DMS153 treated with DMSO at 0.1 percent for 48 hours (cell line): Measurements from ENCODE around the gene GALNTL6.
"Not testable (repeated sequence)": the region's sequence is repeated elsewhere in the genome, so short reads cannot be mapped to it uniquely, and the experiment has no call there.

Experiments used
- DNase-seq: peaks from one replicate; lab custom pipeline; 2025; ENCODE audit not compliant: unreplicated experiment; lab: John Stamatoyannopoulos, UW

Gene GALNTL6

GRCh38 chr4:172791841-172792240, 978.6 kb downstream of the GALNTL6 start:
- DNase-seq: no peak

DNA sequence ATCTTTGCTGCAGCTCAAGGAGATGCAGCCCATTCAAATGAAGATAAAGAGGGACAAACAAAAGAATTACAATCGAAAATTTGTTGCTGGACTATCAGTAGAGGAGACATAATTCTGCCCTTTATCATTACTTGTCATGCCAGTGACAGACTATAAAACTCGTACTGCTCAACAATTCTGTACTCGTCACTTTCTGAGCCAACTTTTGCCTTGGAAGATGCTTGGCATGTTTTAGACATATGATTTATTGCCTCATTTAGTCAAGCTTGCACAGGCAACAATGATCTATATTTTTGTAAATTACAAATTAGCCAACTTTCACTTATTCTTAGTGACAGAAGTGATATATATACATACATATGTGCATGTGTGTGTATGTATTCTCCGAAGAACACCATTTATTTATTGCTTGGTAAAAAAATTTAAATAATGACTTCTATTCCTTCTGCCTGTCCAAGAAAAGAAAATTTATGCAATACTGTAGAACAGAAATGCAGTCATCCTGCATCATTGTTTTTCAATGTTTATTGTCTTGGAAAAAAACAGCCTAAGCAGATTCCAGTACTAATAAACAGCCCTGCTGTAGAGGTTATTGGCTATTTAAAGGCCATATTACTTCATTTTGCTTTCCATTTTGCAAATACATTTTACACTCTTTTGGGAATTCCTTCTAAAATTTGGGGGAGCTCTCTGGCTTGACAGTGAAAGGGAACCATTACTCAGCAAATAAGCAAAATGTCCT, 980.5 kb downstream of the GALNTL6 start:
- no peak for DNase-seq

DNA sequence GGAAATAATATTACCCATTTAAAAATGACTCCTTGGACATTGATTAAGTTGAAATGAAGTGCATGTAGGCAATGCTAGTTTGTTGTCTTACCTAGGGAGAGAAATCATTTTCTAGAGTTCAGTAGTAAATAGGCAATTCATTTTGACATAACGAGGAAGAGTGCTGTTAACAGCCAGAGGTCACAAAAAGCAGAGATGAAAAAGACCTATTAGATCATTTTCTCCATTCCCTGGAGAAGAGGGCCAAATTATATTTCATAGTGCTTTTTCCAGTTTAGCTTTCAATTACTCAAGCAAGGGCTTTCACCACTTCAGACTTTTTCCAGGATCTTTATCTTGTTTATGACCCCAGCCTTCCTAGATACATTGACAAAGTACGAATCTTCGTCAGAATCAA, 981.1 kb downstream of the GALNTL6 start:
- no peak for DNase-seq

GRCh38 chr4:172797281-172797680, 984.1 kb downstream of the GALNTL6 start:
- not testable (repeated sequence) for DNase-seq

DNA sequence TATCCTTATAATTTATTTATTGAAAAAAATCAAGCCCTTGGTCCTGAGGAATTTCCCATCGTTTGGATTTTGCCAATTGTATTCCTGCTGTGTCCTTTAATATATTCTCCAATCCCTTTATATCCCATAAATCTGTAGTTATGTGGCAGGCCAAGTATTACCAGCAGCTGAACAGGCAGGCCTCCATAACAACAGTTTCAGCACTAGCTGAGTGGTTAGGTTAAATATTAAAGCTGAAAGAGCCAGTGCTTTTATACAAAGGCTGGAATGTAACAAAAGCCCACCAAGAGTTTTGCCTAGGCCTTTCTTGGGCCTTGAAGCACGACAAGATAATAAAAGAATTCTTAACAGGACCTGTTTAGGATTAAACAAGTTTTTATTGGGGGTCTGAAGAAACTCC, 988.8 kb downstream of the GALNTL6 start:
- no peak for DNase-seq

DNA sequence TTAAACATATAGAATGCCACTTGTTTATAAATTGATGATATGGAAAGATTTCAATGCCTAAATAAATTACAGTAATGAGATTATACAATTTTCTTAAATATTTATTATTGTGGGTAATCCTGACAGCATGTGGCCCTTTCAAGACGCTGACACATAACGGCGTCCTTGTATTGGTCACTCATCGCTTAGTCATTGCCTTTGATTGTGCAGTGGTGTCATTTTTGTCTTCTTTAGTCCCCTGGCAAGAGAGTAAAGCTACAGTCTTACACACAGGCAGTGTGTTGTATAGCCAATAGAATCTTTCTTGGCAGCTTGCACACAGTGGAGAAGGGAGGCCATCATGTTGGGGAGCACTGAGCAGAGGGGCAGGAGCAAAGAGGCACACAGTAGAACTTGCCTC, 993.6 kb downstream of the GALNTL6 start:
- no peak for DNase-seq

GRCh38 chr4:172808196-172808595, 995.0 kb downstream of the GALNTL6 start:
- DNase-seq: no peak

GRCh38 chr4:172809319-172809718, 996.1 kb downstream of the GALNTL6 start:
- DNase-seq: no peak

GRCh38 chr4:172813359-172813923, 1000.2 kb downstream of the GALNTL6 start:
- no peak for DNase-seq

DNA sequence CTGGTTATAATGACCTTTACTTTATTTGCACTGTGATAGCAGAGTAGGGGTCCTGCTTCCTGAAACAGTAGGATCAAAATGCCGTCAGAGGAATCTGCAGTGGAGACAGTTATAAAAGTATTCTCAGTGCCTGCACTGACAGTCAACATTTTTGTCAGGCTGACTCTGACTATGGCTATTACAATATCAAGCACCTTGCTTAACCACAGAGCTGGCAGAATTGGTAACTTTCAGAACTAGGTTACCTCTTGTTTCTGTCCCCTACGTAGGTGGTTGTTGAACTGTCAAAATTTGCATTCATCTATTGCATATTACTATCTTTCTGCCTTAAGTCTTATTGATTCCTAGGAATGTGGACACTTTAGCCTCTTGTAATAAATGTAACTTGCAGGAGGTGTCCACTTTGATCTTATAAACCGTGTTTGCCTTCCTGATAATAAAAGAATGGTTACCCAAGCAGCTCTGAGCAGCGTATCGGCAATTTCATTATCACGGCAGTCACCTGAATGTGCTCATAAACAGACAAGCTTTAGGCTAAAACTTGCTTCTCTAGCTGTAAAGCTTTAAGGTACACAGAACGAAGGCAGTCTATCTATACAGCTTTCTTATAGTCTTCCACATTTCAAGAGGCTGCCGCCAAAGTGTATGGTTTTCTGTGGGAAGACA, 1002.4 kb downstream of the GALNTL6 start:
- DNase-seq: no peak

- DNase-seq: no peak
Measured at GRCh38 chr4:172818901-172819300, 1005.7 kb downstream of the GALNTL6 start.

- no peak for DNase-seq
Measured at GRCh38 chr4:172819353-172819752, 1006.1 kb downstream of the GALNTL6 start.

GRCh38 chr4:172822331-172822730, 1009.1 kb downstream of the GALNTL6 start:
- DNase-seq: no peak

- no peak for DNase-seq
Measured at GRCh38 chr4:172826346-172826745, 1013.1 kb downstream of the GALNTL6 start.

DNA sequence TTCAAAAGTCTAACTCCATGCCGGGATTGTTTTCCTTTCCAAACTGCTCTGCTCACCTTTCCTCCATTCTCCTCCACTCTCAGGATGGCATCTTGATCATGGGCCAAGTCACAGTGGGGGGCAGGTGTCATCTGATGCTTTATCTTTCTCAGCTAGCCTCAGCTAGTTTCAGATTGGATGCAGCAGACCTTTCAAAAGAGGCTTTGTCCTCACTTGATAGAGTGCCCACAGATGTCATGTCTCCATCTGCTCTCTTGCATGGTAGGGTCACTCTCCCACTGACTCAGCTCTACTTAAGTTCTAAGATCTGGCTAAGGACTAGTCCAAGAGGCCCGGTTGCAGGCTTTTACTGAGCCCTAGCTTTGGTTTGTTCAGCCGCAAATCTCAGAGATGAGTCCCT, 1013.7 kb downstream of the GALNTL6 start:
- DNase-seq: no peak

DNA sequence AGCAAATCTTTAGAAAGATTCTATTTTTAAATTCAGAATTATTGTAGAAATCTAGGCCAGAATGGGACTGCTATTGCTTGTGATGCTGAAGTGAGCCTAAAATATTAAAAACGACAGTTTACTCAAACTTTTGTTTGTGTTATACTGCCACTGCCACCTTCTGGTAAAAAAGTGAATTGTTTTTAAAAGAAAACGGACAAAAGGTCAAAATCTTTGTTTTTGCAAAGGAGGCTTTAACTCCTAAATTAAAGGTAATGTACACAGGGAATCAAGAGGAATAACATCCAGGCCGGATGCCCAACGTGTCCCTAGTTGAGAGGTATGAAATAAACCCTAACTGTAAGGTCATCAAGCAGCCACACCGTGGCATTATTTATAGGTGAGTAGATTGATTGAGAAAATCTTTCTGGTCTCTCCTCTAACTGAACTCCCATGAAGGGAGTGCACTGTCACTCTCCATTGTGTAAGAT, 1017.1 kb downstream of the GALNTL6 start:
- DNase-seq: no peak

DNA sequence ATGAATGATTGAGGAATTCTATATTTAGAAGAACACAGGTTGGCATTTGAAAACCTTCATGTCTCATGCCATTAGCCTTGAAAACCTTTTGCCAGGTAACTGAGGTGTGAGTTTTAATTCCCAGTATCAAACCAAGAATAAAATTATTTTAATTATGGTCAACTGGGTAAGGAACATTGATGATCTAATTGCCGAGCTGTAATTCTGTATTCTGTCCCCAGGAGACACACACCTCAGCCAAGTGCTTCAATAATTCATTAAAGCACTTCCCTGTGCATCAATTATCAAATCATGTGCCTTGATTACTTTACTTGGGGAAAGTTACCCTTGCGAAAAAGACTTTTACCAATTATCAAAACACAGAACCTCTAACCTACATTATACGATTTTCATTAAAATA, 1023.5 kb downstream of the GALNTL6 start:
- DNase-seq: no peak

DNA sequence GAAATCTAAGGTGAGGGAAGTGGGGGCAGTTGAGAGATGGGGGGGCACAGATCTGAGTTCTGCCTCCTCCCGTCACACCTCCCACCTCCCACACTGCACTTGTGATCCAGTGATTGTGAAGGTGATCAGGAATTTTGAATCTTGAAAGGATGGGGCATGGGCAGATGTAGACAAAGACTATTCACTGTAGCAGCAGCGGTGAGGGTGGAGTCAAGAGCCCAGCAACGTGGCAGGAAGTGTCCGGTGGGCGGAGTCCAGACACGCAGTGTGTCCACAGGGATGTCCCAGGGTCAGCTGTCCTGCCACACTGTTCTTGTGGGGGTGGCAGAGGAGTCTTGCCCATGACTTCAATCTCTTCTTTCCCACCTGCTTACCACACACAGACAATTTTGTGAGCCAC, 1024.9 kb downstream of the GALNTL6 start:
- no peak for DNase-seq

DNA sequence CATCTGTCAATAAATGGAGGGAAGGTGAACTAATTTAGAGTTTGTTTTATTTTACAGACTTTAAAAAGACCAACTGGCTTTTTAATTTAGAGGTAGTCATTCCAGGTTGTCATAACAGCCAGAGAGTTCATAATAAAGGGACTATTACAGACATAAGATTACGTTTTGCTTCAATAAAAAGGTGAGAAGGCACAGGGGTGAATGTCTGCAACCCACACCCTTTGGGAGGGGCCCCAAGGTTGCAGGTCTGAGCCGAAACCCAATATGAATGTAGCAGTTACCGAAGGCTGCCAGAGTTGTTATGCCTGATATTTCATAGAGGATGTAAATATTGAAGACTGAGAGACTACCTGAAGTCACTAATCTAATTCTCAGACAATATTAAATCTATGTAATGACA, 1025.7 kb downstream of the GALNTL6 start:
- no peak for DNase-seq

DNA sequence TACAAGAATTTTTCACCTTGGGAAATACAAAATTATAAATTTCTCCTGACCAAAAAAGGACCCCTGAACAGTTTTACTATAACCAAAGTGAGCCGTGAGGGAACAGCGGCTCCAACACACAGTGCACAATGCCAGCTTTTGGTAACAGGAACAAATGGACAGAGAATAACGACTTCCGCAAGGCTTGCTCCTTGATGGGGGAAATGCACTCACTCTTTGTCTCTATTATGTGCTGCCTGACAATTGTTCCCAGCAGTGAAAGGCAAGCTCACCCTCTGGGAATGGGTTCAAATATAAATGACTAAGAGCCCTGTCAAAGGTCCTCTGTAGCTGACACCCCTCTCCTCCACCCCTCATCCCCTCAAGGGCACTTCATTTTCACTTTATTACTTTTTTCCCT, 1029.6 kb downstream of the GALNTL6 start:
- peak; percentile 24 for DNase-seq

GRCh38 chr4:172843192-172843591, 1030.0 kb downstream of the GALNTL6 start:
- no peak for DNase-seq

DNA sequence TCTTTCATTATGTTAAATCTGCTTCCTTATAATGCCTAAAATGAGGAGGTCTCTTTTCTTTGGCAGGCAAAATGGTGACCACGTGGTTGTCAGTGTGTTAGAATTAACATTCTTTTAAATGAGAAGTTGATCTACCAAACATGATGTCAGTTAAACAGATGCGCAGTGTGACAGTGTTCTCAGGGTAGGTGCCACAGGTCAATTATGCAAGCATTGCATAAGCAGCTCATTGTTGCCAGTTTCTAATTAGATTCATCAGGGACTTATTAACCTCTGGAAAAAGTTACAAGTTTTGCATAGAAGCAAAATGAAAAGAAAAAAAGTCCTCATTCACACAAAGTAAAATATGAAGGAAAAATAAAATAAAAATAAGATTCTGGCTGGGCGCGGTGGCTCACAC, 1031.4 kb downstream of the GALNTL6 start:
- DNase-seq: no peak
